GM23248 (cell line): ENCODE data around the gene TNFRSF6B. TPM values are rescaled to one million over a fixed set of nuclear protein-coding genes. Genes with fewer than 3 reads are reported as not detected.

Source experiments
- DNase-seq: peaks from one replicate; pipeline ENCODE4 v3.0.0-alpha.2; 2015
- H2AFZ ChIP-seq: fragments of 200-600 bp; sonication (generic); 2 replicates; pipeline ENCODE4 v1.6.1; 2016; ENCODE audit warnings: antibody characterized with exemption
- H3F3A ChIP-seq: fragments of 200-600 bp; sonication (generic); 2 replicates; pipeline ENCODE4 v1.6.1; 2016; ENCODE audit warnings: mild to moderate bottlenecking, antibody characterized with exemption, mixed run types; ENCODE audit not compliant: insufficient read depth
- H3K27ac ChIP-seq: fragments of 200-600 bp; sonication (generic); 2 replicates; pipeline ENCODE4 v1.5.1; 2016; ENCODE audit warnings: mild to moderate bottlenecking
- H3K27me3 ChIP-seq: fragments of 200-600 bp; sonication (generic); replicated peaks from 2 replicates; pipeline ENCODE4 v1.6.1; 2016; ENCODE audit warnings: mild to moderate bottlenecking; ENCODE audit not compliant: insufficient read depth
- H3K36me3 ChIP-seq: fragments of 200-600 bp; sonication (generic); 2 replicates; pipeline ENCODE4 v1.6.1; 2016; ENCODE audit warnings: low read depth, mild to moderate bottlenecking
- H3K4me1 ChIP-seq: fragments of 200-600 bp; sonication (generic); 2 replicates; pipeline ENCODE4 v1.6.1; 2016; ENCODE audit warnings: mild to moderate bottlenecking; ENCODE audit not compliant: insufficient read depth
- H3K4me2 ChIP-seq: fragments of 200-600 bp; sonication (generic); one replicate; pipeline ENCODE4 v1.6.1; 2016; ENCODE audit warnings: mild to moderate bottlenecking; ENCODE audit not compliant: unreplicated experiment
- H3K4me3 ChIP-seq: fragments of 200-600 bp; sonication (generic); 2 replicates; pipeline ENCODE4 v1.5.1; 2016; ENCODE audit warnings: mild to moderate bottlenecking
- H3K79me2 ChIP-seq: fragments of 200-600 bp; sonication (generic); 2 replicates; pipeline ENCODE4 v1.6.1; 2016; ENCODE audit warnings: mild to moderate bottlenecking; ENCODE audit not compliant: insufficient read depth
- H3K9ac ChIP-seq: fragments of 200-600 bp; sonication (generic); 2 replicates; pipeline ENCODE4 v1.6.1; 2016; ENCODE audit warnings: mild to moderate bottlenecking
- H3K9me2 ChIP-seq: fragments of 200-600 bp; sonication (generic); 2 replicates; pipeline ENCODE4 v1.6.1; 2016; ENCODE audit warnings: mixed run types, mild to moderate bottlenecking, moderate library complexity; ENCODE audit not compliant: insufficient read depth
- H3K9me3 ChIP-seq: fragments of 200-600 bp; sonication (generic); one replicate; pipeline ENCODE4 v1.6.1; 2017; ENCODE audit warnings: low read depth
- H4K20me1 ChIP-seq: fragments of 200-600 bp; sonication (generic); 2 replicates; pipeline ENCODE4 v1.6.0; 2016; ENCODE audit not compliant: insufficient read depth
- EZH2 ChIP-seq: fragments of 200-600 bp; sonication (generic); IDR thresholded peaks from 2 replicates; pipeline ENCODE4 v1.6.1; 2018; ENCODE audit warnings: antibody characterized with exemption, mild to moderate bottlenecking; ENCODE audit not compliant: insufficient read depth, poor library complexity, severe bottlenecking
- EZH2phosphoT487 ChIP-seq: fragments of 200-600 bp; sonication (generic); IDR thresholded peaks from 2 replicates; pipeline ENCODE4 v1.6.1; 2018; ENCODE audit warnings: antibody characterized with exemption, moderate library complexity, mild to moderate bottlenecking, low read depth; ENCODE audit not compliant: insufficient read depth
- WGBS, 2 experiments: methylation state at CpG; one replicate each; pipeline ENCODE4 v1.1.6; 2015 to 2017; ENCODE audit warnings: low lambda C conversion rate in 2 of 2, low coverage in 1 of 2; ENCODE audit errors: missing lambda C conversion rate in 2 of 2; 5-methylcytosine and 5-hydroxymethylcytosine counted together
- in situ Hi-C: fragments of 300-500 bp; cut with MboI; formaldehyde crosslinking; loops from 2 replicates; pipeline ENCODE4 v1.15.0; 2020
- polyA plus RNA-seq: library from polyadenylated mRNA; unstranded; fragments of >200 nt; fragmentation: Nextera tagmentation; extraction: Ambion mirVana; gene quantifications from 2 replicates; pipeline ENCODE4 v1.2.1, GENCODE V29; 2016
- total RNA-seq: library from RNA; depleted of rRNA; stranded (reverse); fragments of >200 nt; shearing (Covaris generic); gene quantifications from 2 replicates; pipeline ENCODE4 v1.2.3, GENCODE V29; 2014

The TNFRSF6B gene
- total and polyA plus RNA-seq, 2 experiments from 2014 or later = 17.4 to 39.9 TPM

DNA sequence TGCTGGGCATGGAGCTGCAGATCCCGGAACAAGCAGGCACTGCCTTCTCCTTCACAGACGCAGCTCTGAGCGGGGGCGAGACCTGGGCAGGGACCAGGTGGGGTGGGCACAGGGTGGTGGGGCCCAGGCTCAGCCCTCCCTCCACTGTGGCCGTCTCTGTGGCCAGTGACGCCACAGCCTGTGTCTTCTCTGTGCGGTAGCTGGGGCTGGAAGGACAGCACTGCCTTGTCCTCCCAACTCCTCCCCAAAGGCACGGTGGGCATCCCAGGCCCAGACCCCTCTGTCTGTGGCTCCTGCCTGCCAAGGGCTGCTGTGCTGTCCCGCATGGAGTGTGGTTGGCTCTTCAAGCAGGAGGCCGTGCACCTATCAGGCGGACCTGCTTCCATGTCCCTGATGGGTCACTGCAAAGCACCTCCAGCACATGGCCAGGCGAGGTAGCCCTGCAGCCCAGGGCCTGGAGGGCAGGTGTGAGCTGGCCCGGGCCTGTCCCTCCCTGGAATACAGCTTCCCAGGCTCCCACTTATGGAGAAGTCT is 14.8 kb upstream of the TNFRSF6B start:
- H3K79me2 ChIP-seq = no peaks in the 10 kb centered on the region
- no peak overlapping the region for H3K4me2 ChIP-seq
- no peak overlapping the region for H3K4me3 ChIP-seq
- no peaks in the 10 kb centered on the region for H3K36me3 ChIP-seq
- no peak for TF ChIP-seq EZH2phosphoT487
- TF ChIP-seq EZH2 = no peak
- DNase-seq = no peak
- peaks cover 32% of the 10 kb centered on the region for H3F3A ChIP-seq
- H3K4me1 ChIP-seq = peaks cover 24% of the 10 kb centered on the region
- peak overlapping the region; percentile 93 for H3K27ac ChIP-seq
- peak overlapping the region; percentile 65 for H3K9ac ChIP-seq
- in situ Hi-C loops = no loop called here
- no peaks in the 10 kb centered on the region for H3K9me2 ChIP-seq
- 83 to 88% methylated on average over 12 to 13 of the region's 13 CpGs for WGBS, 2 experiments
- 0 out of 2 replicates have a peak overlapping the region, but pooled peaks have one; percentile 18 for H2AFZ ChIP-seq
- no peaks in the 10 kb centered on the region for H3K9me3 ChIP-seq
- H3K27me3 ChIP-seq = no peaks in the 10 kb centered on the region
- no peaks in the 10 kb centered on the region for H4K20me1 ChIP-seq

DNA sequence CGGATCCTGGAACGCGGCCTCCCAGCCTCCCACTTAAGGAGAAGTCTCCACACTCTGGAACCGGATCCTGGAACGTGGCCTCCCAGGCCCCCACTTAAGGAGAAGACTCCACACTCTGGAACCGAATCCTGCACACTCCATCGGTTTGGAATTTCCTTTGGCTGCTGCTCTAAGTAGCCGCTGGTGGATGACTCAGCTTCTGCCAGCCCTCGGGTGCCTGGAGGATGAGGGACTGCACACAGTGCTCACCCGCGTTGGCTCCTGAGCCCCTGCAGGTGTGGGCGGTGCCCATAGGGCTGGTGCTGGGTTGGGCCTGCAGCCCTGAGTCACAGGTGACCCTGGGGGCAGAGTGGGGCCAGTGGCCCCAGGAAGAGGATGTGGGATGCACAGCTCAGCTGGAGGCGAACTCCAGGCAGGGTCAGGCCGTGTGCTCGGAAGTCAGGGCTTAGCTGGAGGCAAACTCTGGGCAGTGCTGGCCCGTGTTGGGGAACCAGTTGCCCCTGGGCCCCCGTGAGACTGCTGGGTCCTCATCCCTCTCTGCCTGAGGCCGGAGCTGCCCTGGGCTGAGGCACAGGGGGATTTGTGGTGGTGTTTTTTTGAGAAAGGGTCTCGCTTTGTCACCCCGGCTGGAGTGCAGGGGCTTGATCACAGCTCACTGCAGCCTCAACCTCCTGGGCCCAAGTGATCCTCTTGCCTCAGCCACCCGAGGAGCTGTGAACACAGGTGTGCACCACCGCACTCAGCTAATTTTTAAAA is 13.9 kb upstream of the TNFRSF6B start:
- H3K27ac ChIP-seq = peak overlapping the region; percentile 93
- no peaks in the 10 kb centered on the region for H3K36me3 ChIP-seq
- no peaks in the 10 kb centered on the region for H4K20me1 ChIP-seq
- in situ Hi-C loops = no loop called here
- peak; percentile 98 for DNase-seq
- H3K9ac ChIP-seq = peak overlapping the region; percentile 65
- no peak for TF ChIP-seq EZH2
- TF ChIP-seq EZH2phosphoT487 = no peak
- 16 to 21% methylated on average over 18 to 22 of the region's 22 CpGs for WGBS, 2 experiments
- no peaks in the 10 kb centered on the region for H3K79me2 ChIP-seq
- no peaks in the 10 kb centered on the region for H3K27me3 ChIP-seq
- H3F3A ChIP-seq = peaks cover 37% of the 10 kb centered on the region
- no peak overlapping the region for H3K4me3 ChIP-seq
- H3K4me2 ChIP-seq = peak overlapping the region; percentile 37
- H3K4me1 ChIP-seq = peaks cover 32% of the 10 kb centered on the region
- no peaks in the 10 kb centered on the region for H3K9me3 ChIP-seq
- H3K9me2 ChIP-seq = no peaks in the 10 kb centered on the region
- 0 out of 2 replicates have a peak overlapping the region, but pooled peaks have one; percentile 18 for H2AFZ ChIP-seq

DNA sequence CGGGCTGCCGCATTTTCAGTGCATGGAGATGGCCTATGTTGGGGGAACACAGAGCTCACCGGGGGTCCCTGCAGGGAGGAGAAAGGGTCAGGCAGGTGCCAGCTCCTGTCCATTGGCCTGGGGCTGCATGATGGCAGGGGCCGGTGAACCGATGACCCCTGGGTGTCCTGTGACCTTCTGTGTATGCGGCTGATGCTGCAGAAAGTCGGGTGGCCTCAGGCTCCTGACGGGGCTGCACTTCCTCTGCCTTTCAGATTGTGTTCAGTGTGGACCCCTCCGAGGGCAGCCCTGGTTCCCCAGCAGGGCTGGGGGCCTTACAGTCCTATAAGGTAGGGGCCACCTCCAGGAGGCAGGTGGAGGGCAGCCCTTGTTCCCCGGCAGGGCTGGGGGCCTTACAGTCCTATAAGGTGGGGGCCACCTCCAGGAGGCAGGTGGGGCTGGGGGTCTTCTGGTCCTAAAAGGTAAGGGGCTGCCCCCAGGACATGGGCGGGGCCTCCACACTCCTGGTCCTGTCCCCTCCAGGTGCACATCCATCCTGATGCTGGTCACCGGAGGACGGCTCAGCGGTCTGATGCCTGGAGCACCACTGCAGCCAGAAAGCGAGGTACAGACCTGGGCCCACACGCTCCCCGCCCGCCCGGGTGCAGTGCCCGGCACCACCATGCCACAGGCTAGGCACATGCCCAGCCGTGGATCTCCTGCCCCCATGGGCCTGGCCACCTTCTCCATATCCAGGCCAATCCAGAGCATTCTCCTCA is 11.0 kb upstream of the TNFRSF6B start:
- H3K4me2 ChIP-seq = no peak overlapping the region
- no peaks in the 10 kb centered on the region for H3K79me2 ChIP-seq
- H3F3A ChIP-seq = peaks cover 40% of the 10 kb centered on the region
- no peak overlapping the region for H3K4me3 ChIP-seq
- no peaks in the 10 kb centered on the region for H4K20me1 ChIP-seq
- in situ Hi-C loops = no loop called here
- DNase-seq = no peak
- peak overlapping the region; percentile 77 for H3K9ac ChIP-seq
- no peaks in the 10 kb centered on the region for H3K27me3 ChIP-seq
- H3K9me2 ChIP-seq = no peaks in the 10 kb centered on the region
- no peaks in the 10 kb centered on the region for H3K9me3 ChIP-seq
- H2AFZ ChIP-seq = no peak overlapping the region
- 83 to 88% methylated on average over 10 to 20 of the region's 21 CpGs for WGBS, 2 experiments
- H3K27ac ChIP-seq = peak overlapping the region; percentile 92
- TF ChIP-seq EZH2 (no peak), EZH2phosphoT487 (no peak)
- H3K4me1 ChIP-seq = peaks cover 35% of the 10 kb centered on the region
- no peaks in the 10 kb centered on the region for H3K36me3 ChIP-seq

DNA sequence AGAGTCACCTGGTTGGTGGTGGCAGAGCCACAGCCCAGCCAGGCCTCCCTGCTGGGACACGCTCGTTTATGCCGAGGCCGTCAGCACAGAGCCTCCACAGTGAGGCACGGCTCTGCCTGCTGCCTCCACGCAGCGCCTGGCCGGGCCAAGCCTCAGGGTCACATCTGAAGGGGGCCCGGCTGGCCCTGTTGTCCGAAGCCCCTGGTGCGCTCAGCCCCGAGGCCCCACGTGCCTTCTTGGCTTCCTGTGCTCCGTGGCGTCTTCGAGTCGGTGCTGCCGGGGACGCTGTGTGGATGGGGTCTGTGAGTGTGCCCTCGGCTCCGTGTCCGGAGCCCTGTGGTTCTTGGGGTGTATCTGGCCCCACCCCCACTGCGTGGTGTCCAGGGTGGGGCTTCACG is 10.4 kb upstream of the TNFRSF6B start:
- Histone ChIP-seq H3K27me3 (no peaks in the 10 kb centered on the region), H3K4me1 (peaks cover 35% of the 10 kb centered on the region), H3K4me3 (no peak overlapping the region), H3K36me3 (no peaks in the 10 kb centered on the region), H2AFZ (0 out of 2 replicates have a peak overlapping the region, but pooled peaks have one; percentile 33), H4K20me1 (no peaks in the 10 kb centered on the region), H3K79me2 (no peaks in the 10 kb centered on the region), H3K9me3 (no peaks in the 10 kb centered on the region), H3K9ac (peak overlapping the region; percentile 77), H3K27ac (peak overlapping the region; percentile 92), H3K9me2 (no peaks in the 10 kb centered on the region), H3F3A (peaks cover 40% of the 10 kb centered on the region), H3K4me2 (peak overlapping the region; percentile 11)
- TF ChIP-seq EZH2 (no peak), EZH2phosphoT487 (no peak)
- 67 to 80% methylated on average over 16 to 24 of the region's 24 CpGs for WGBS, 2 experiments
- no peak for DNase-seq
- in situ Hi-C loops = no loop called here
